ENCODE data around the gene TPCN2. TPM values are rescaled to one million over a fixed set of nuclear protein-coding genes. Genes with fewer than 3 reads are reported as not detected.
A peak's percentile ranks its signal among the peaks of the same experiment; 100 is the strongest.

The TPCN2 gene
- total RNA-seq, 5 donors from 2014 or later (not counting 1 experiment from before 2014, with no cell fraction given) = 14.9 to 34.3 (median 19.4) TPM

DNA sequence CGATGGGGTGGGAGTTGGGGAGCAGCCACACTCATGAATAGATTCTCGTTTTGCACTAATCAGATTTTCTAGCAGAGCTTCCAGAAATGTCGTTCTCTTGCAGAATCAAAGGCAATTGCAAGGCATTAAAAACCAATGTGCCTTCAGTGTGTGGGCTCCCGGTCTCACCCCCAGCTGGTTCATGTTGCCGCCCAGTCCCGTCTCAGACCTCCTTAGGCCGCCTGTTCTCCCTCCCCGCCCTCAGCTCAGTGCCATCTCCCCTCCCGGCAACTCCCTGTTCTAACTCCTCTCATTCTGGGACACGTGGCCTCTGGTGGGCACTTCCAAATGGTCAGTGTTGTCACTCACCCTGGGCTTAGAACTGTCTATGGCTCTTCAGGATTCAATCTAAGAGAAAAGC, 64.5 kb downstream of the TPCN2 start:
- no peak overlapping the region for H3K4me3 Mint-ChIP-seq
- CTCF ChIA-PET = no interaction called here
- Histone ChIP-seq H3K27me3 (replicated peaks in 1 of 2; ENCODE audit: control insufficient read depth in 2 of 2, extremely low read depth in 1 of 2, insufficient read depth in 2 of 2, low read length in 1 of 2) (peaks cover 0 to 7% of the 10 kb centered on the region in 2 experiments), H3K27ac (ENCODE audit: low read length) (no peak overlapping the region), H3K4me1 (ENCODE audit: control insufficient read depth in 1 of 2, extremely low read depth in 1 of 2, insufficient read depth in 2 of 2, low read length in 2 of 2) (no peaks in the 10 kb centered on the region), H3K9me3 (no peaks in the 10 kb centered on the region), H3K4me3 (ENCODE audit: control insufficient read depth in 1 of 2, extremely low read depth in 1 of 2, low read length in 1 of 2) (no peak overlapping the region), H3K36me3 (ENCODE audit: control insufficient read depth in 2 of 2, extremely low read depth in 1 of 2, insufficient read depth in 1 of 2, low read length in 1 of 2) (no peaks in the 10 kb centered on the region)
- ATAC-seq (replicated peaks in 1 of 4) (no peak), DNase-seq (no peak)
- WGBS (ENCODE audit: insufficient coverage) = 80% methylated on average over 9 of the region's 10 CpGs
- no peaks in the 10 kb centered on the region for H3K36me3 Mint-ChIP-seq
- H3K27me3 Mint-ChIP-seq = no peaks in the 10 kb centered on the region
- H3K4me1 Mint-ChIP-seq = peaks cover 0 to 6% (median 0%) of the 10 kb centered on the region in 3 donors
- H3K27ac Mint-ChIP-seq = no peak overlapping the region
- POLR2A ChIA-PET = interaction anchor here in 1 of 2 donors (0.6 kb wide), 1 partner anchor 169 kb away, joined by 3 read pairs; no protein-coding TSS in a partner anchor
- peaks cover 0 to 3% (median 0%) of the 10 kb centered on the region in 3 donors for H3K9me3 Mint-ChIP-seq

- POLR2A ChIA-PET = interaction anchor here in 1 of 2 donors (0.6 kb wide), 1 partner anchor 269 kb away, joined by 3 read pairs; no protein-coding TSS in a partner anchor
- ATAC-seq (replicated peaks in 1 of 4) (no peak), DNase-seq (no peak)
- CTCF ChIA-PET = no interaction called here
- H3K4me1 ChIP-seq (ENCODE audit: control insufficient read depth in 1 of 2, extremely low read depth in 1 of 2, insufficient read depth in 2 of 2, low read length in 2 of 2) = no peaks in the 10 kb centered on the region
- no peak overlapping the region for H3K4me3 Mint-ChIP-seq
- H3K27me3 Mint-ChIP-seq = no peaks in the 10 kb centered on the region
- WGBS (ENCODE audit: insufficient coverage) = 83% methylated on average over 21 of the region's 22 CpGs
- peaks cover 0 to 6% (median 0%) of the 10 kb centered on the region in 3 donors for H3K4me1 Mint-ChIP-seq
- no peaks in the 10 kb centered on the region for H3K36me3 Mint-ChIP-seq
- H3K36me3 ChIP-seq (ENCODE audit: control insufficient read depth in 2 of 2, extremely low read depth in 1 of 2, insufficient read depth in 1 of 2, low read length in 1 of 2) = no peaks in the 10 kb centered on the region
- H3K9me3 Mint-ChIP-seq = peaks cover 0 to 3% (median 0%) of the 10 kb centered on the region in 3 donors
- no peak overlapping the region for H3K27ac ChIP-seq (ENCODE audit: low read length)
- H3K27me3 ChIP-seq (replicated peaks in 1 of 2; ENCODE audit: control insufficient read depth in 2 of 2, extremely low read depth in 1 of 2, insufficient read depth in 2 of 2, low read length in 1 of 2) = peaks cover 0 to 3% of the 10 kb centered on the region in 2 experiments
- no peak overlapping the region for H3K27ac Mint-ChIP-seq
- no peaks in the 10 kb centered on the region for H3K9me3 ChIP-seq
- H3K4me3 ChIP-seq (ENCODE audit: control insufficient read depth in 1 of 2, extremely low read depth in 1 of 2, low read length in 1 of 2) = no peak overlapping the region
Observed at GRCh38 chr11:69113646-69114340, 65.1 kb downstream of the TPCN2 start.

DNA sequence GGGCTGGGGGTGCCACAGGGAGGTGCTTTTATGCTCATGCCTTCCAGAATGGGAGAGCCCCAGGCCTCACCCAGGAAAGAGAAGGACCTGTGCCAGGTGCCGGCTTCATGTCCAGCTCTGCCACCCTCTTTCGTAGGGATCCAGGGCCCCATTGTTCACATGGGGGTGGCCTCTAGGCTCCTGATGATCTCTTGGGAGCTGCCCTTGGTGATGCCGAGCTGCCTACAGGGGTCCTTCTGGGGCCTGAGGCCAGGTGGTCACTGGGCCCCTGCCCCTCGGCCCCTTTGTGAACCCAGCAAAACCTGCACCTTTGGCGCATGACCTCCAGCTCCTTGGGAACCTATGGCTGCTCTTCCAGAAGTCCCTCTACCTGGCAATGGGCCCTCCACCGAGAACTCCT, 65.6 kb downstream of the TPCN2 start:
- H3K36me3 ChIP-seq (ENCODE audit: control insufficient read depth in 2 of 2, extremely low read depth in 1 of 2, insufficient read depth in 1 of 2, low read length in 1 of 2) = no peaks in the 10 kb centered on the region
- Mint-ChIP-seq H3K4me3 (no peak overlapping the region), H3K27me3 (no peaks in the 10 kb centered on the region), H3K36me3 (no peaks in the 10 kb centered on the region), H3K4me1 (peaks cover 0 to 6% (median 0%) of the 10 kb centered on the region in 3 donors), H3K27ac (no peak overlapping the region), H3K9me3 (peaks cover 0 to 3% (median 3%) of the 10 kb centered on the region in 3 donors)
- ATAC-seq (replicated peaks in 1 of 4) (no peak), DNase-seq (no peak)
- no peaks in the 10 kb centered on the region for H3K9me3 ChIP-seq
- WGBS (ENCODE audit: insufficient coverage) = 92% methylated on average over 6 of the region's 6 CpGs
- peaks cover 0 to 4% of the 10 kb centered on the region in 2 experiments for H3K27me3 ChIP-seq (replicated peaks in 1 of 2; ENCODE audit: control insufficient read depth in 2 of 2, extremely low read depth in 1 of 2, insufficient read depth in 2 of 2, low read length in 1 of 2)
- ChIA-PET CTCF (no interaction called here), POLR2A (no interaction called here)
- H3K27ac ChIP-seq (ENCODE audit: low read length) = no peak overlapping the region
- no peak overlapping the region for H3K4me3 ChIP-seq (ENCODE audit: control insufficient read depth in 1 of 2, extremely low read depth in 1 of 2, low read length in 1 of 2)
- no peaks in the 10 kb centered on the region for H3K4me1 ChIP-seq (ENCODE audit: control insufficient read depth in 1 of 2, extremely low read depth in 1 of 2, insufficient read depth in 2 of 2, low read length in 2 of 2)

DNA sequence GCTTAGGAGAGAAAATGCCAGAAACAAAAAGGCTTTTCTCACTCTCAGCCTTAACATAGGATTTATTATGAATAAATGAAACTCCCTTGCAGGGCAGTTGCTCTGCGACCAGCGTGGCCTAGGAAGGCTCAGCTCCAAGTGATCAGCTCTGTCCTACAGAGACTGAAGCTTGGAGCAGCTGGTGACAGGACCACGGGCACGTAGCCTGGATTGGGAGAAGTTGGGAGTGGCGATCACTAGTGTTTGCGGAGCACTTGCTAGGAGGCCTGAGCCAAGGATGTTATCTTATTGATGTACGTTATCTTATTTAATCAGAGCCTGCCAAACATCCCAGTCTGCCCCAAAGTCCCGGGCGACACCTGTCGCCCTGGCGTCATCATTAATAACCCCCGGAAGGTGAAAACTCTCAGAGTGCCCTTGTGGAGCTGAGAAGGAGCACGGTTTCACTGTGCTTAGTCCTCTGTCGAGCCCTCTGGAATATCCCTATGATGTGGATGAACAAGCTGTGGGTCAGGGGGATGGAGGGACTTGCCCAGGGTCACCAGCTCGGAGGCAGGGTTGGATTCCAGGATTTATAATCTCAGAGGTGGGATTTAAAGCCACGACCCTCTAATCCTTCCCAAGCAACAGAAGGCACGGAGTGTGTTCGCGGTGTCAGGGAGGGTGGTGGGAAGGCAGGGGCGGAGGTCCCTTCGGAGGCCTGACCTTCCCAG, 66.2 kb downstream of the TPCN2 start:
- H3K27me3 Mint-ChIP-seq = no peaks in the 10 kb centered on the region
- Histone ChIP-seq H3K36me3 (ENCODE audit: control insufficient read depth in 2 of 2, extremely low read depth in 1 of 2, insufficient read depth in 1 of 2, low read length in 1 of 2) (no peaks in the 10 kb centered on the region), H3K4me3 (ENCODE audit: control insufficient read depth in 1 of 2, extremely low read depth in 1 of 2, low read length in 1 of 2) (no peak overlapping the region), H3K27ac (ENCODE audit: low read length) (no peak overlapping the region), H3K4me1 (ENCODE audit: control insufficient read depth in 1 of 2, extremely low read depth in 1 of 2, insufficient read depth in 2 of 2, low read length in 2 of 2) (no peaks in the 10 kb centered on the region), H3K27me3 (replicated peaks in 1 of 2; ENCODE audit: control insufficient read depth in 2 of 2, extremely low read depth in 1 of 2, insufficient read depth in 2 of 2, low read length in 1 of 2) (peaks cover 0 to 7% of the 10 kb centered on the region in 2 experiments), H3K9me3 (no peaks in the 10 kb centered on the region)
- ATAC-seq (replicated peaks in 1 of 4) = no peak
- no peaks in the 10 kb centered on the region for H3K36me3 Mint-ChIP-seq
- CTCF ChIA-PET = no interaction called here
- peak overlapping the region in 1 of 2 donors; percentile 23 for H3K27ac Mint-ChIP-seq
- H3K4me1 Mint-ChIP-seq = peaks cover 0 to 6% (median 0%) of the 10 kb centered on the region in 3 donors
- H3K9me3 Mint-ChIP-seq = peaks cover 0 to 5% (median 3%) of the 10 kb centered on the region in 3 donors
- no peak for DNase-seq
- POLR2A ChIA-PET = interaction anchor here in 1 of 2 donors (0.5 kb wide), 1 partner anchor 197 kb away, joined by 7 read pairs; no protein-coding TSS in a partner anchor
- 84% methylated on average over 6 of the region's 21 CpGs for WGBS (ENCODE audit: insufficient coverage)
- H3K4me3 Mint-ChIP-seq = no peak overlapping the region

DNA sequence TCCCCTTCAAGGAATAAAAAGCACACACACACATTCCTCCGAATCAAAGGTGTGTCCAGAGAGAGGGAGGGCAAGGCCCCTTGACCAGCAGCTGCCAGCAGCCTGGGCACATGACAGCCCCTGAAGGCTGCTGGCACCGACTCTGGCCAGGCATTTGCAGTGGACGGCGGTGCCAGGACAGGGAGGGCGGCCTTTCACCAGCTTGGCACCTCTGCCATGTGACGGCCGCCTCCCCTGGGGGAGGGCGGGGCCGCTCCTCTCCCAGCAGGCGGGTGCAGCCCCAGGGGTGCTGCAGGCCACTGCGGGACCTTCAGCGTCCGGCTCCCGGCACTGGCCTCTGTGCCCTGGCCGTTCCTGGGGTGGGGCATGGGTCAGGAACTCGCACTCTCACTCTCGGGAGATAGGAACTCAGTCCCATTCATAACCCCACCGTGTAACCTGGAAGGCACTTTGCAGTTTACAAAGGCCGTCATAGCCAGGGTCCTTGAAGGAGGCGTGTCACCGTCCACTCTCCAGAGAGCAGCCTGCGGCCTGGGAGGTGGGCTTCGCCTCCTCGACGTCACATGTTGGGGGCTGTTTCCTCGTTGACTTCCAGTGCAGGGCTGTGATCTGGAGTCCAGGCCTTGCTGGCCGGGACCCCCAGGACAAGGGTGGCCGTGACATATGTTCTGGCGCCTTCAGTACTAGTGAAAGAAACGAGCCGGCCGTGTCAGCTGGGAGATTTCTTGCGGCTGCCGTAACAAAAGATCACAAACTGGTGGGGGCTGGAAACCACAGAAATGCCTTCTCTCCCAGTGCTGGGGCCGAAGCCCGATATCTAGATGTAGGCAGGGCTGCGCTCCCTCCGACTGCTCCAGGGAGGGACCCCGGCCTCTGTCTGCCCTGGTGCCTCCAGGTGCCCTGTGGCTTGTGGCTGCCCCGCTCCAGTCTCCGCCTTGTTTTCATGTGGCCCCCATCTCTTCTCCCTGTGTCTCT, 67.1 kb downstream of the TPCN2 start:
- ATAC-seq (replicated peaks in 1 of 4) = no peak
- Mint-ChIP-seq H3K36me3 (no peaks in the 10 kb centered on the region), H3K4me3 (no peak overlapping the region), H3K27me3 (no peaks in the 10 kb centered on the region), H3K9me3 (peaks cover 0 to 5% (median 0%) of the 10 kb centered on the region in 3 donors), H3K27ac (no peak overlapping the region), H3K4me1 (peaks cover 2 to 9% (median 5%) of the 10 kb centered on the region in 3 donors)
- DNase-seq = no peak
- Histone ChIP-seq H3K27ac (ENCODE audit: low read length) (no peak overlapping the region), H3K4me1 (ENCODE audit: control insufficient read depth in 1 of 2, extremely low read depth in 1 of 2, insufficient read depth in 2 of 2, low read length in 2 of 2) (peaks cover 0 to 5% of the 10 kb centered on the region in 2 experiments), H3K9me3 (no peaks in the 10 kb centered on the region), H3K4me3 (ENCODE audit: control insufficient read depth in 1 of 2, extremely low read depth in 1 of 2, low read length in 1 of 2) (no peak overlapping the region), H3K27me3 (replicated peaks in 1 of 2; ENCODE audit: control insufficient read depth in 2 of 2, extremely low read depth in 1 of 2, insufficient read depth in 2 of 2, low read length in 1 of 2) (peaks cover 0 to 7% of the 10 kb centered on the region in 2 experiments), H3K36me3 (ENCODE audit: control insufficient read depth in 2 of 2, extremely low read depth in 1 of 2, insufficient read depth in 1 of 2, low read length in 1 of 2) (no peaks in the 10 kb centered on the region)
- ChIA-PET POLR2A (no interaction called here), CTCF (no interaction called here)
- 89% methylated on average over 38 of the region's 41 CpGs for WGBS (ENCODE audit: insufficient coverage)

- H3K27ac ChIP-seq (ENCODE audit: low read length) = no peak overlapping the region
- Mint-ChIP-seq H3K4me1 (peaks cover 10 to 17% (median 13%) of the 10 kb centered on the region in 3 donors), H3K36me3 (no peaks in the 10 kb centered on the region), H3K9me3 (peaks cover 0 to 5% (median 0%) of the 10 kb centered on the region in 3 donors), H3K27me3 (no peaks in the 10 kb centered on the region), H3K4me3 (no peak overlapping the region), H3K27ac (no peak overlapping the region)
- POLR2A ChIA-PET = no interaction called here
- no peaks in the 10 kb centered on the region for H3K9me3 ChIP-seq
- ATAC-seq (replicated peaks in 1 of 4) = no peak
- WGBS (ENCODE audit: insufficient coverage) = 93% methylated on average over 9 of the region's 10 CpGs
- peaks cover 0 to 7% of the 10 kb centered on the region in 2 experiments for H3K27me3 ChIP-seq (replicated peaks in 1 of 2; ENCODE audit: control insufficient read depth in 2 of 2, extremely low read depth in 1 of 2, insufficient read depth in 2 of 2, low read length in 1 of 2)
- no peaks in the 10 kb centered on the region for H3K36me3 ChIP-seq (ENCODE audit: control insufficient read depth in 2 of 2, extremely low read depth in 1 of 2, insufficient read depth in 1 of 2, low read length in 1 of 2)
- no peak for DNase-seq
- CTCF ChIA-PET = no interaction called here
- peaks cover 2 to 13% of the 10 kb centered on the region in 2 experiments for H3K4me1 ChIP-seq (ENCODE audit: control insufficient read depth in 1 of 2, extremely low read depth in 1 of 2, insufficient read depth in 2 of 2, low read length in 2 of 2)
- no peak overlapping the region for H3K4me3 ChIP-seq (ENCODE audit: control insufficient read depth in 1 of 2, extremely low read depth in 1 of 2, low read length in 1 of 2)
Observed at GRCh38 chr11:69116671-69117070, 67.9 kb downstream of the TPCN2 start.

Data from T-cell (primary cell).